ENCODE data around the gene ACOX2. TPM values are rescaled to one million over a fixed set of nuclear protein-coding genes. Genes with fewer than 3 reads are reported as not detected.

The ACOX2 gene
- total and polyA plus RNA-seq, 2 of the 13 experiments (the other 11 are each of a cell fraction or from before 2014, with no cell fraction given) = 42.6 to 98.5 TPM

GRCh38 chr3:58568572-58569286, 31.7 kb upstream of the ACOX2 start (continued):
- TF ChIP-seq MTERF4 (CRISPR knock-in tag; IDR thresholded peaks at IDR 0.05) = no peak
- TF ChIP-seq ZNF672 (CRISPR knock-in tag; IDR thresholded peaks at IDR 0.05) = no peak
- no peak for TF ChIP-seq ZNF746 (CRISPR knock-in tag; IDR thresholded peaks at IDR 0.05)
- TF ChIP-seq ARNT (IDR thresholded peaks at IDR 0.05) = no peak
- no peak for TF ChIP-seq ZNF713 (CRISPR knock-in tag; IDR thresholded peaks at IDR 0.05)
- no peak for TF ChIP-seq NFKBIZ (CRISPR knock-in tag; IDR thresholded peaks at IDR 0.05)
- TF ChIP-seq SMC3 (IDR thresholded peaks at IDR 0.05; ENCODE audit: low read length) = peak; percentile 77; the same call in 1 of the 2 replicates
- no peak for TF ChIP-seq ZNF788 (CRISPR knock-in tag; IDR thresholded peaks at IDR 0.05; ENCODE audit: borderline replicate concordance)
- no peak for TF ChIP-seq ZBTB2 (CRISPR knock-in tag; IDR thresholded peaks at IDR 0.05; ENCODE audit: low read depth)
- no peak for TF ChIP-seq ZBTB7B (CRISPR knock-in tag; IDR thresholded peaks at IDR 0.05)
- no peak for TF ChIP-seq DPF2 (CRISPR knock-in tag; IDR thresholded peaks at IDR 0.05; ENCODE audit: borderline replicate concordance, low read depth)
- peak; percentile 38; the same call in 1 of the 2 replicates for TF ChIP-seq KDM2A (CRISPR knock-in tag; IDR thresholded peaks at IDR 0.05; ENCODE audit: borderline replicate concordance, low read depth)
- TF ChIP-seq ZNF335 (CRISPR knock-in tag; IDR thresholded peaks at IDR 0.05) = no peak
- peak in 1 of 2 experiments; percentile 17; a peak in 1 of 4 replicates for TF ChIP-seq HMGXB4 (CRISPR knock-in tag; IDR thresholded peaks at IDR 0.05; ENCODE audit: borderline replicate concordance in 1 of 2, low read depth in 1 of 2)
- no peak for TF ChIP-seq DRAP1 (CRISPR knock-in tag; IDR thresholded peaks at IDR 0.05)
- no peak for TF ChIP-seq KLF9 (CRISPR knock-in tag; IDR thresholded peaks at IDR 0.05; ENCODE audit: low read depth)
- TF ChIP-seq KDM1A (CRISPR knock-in tag; IDR thresholded peaks at IDR 0.05) = no peak
- TF ChIP-seq ZNF18 (CRISPR knock-in tag; IDR thresholded peaks at IDR 0.05; ENCODE audit: insufficient replicate concordance) = no peak
- TF ChIP-seq ZNF24 (IDR thresholded peaks at IDR 0.05) = no peak
- 0 out of 2 replicates have a peak, but pooled peaks have one; percentile 23 for TF ChIP-seq ZNF770 (CRISPR knock-in tag; IDR thresholded peaks at IDR 0.05)
- peak; percentile 67 for TF ChIP-seq STAG1 (CRISPR knock-in tag; IDR thresholded peaks at IDR 0.05)
- TF ChIP-seq CHCHD3 (CRISPR knock-in tag; IDR thresholded peaks at IDR 0.05) = no peak
